ENCODE measurements around the gene EXTL2. TPM values are rescaled to one million over a fixed set of nuclear protein-coding genes. Genes with fewer than 3 reads are reported as not detected.

The EXTL2 gene
- 16.3 and 32.9 TPM in 2 replicates for total RNA-seq

GRCh38 chr1:100894603-100895539 is at the start of gene EXTL2:
Gene EXTL2 (minus strand): TSS chr1:100894842. CDS start chr1:100888757, 6,085 bp downstream.

GRCh38 chr1:100895540-100896480 is 1.2 kb upstream of the EXTL2 start, which contains the start of gene SLC30A7:
Gene SLC30A7 (plus strand): TSS chr1:100896090. CDS start chr1:100896263, 173 bp downstream.

Other genes with a start within 250 kb of the EXTL2 start
- 20.8 and 21.8 TPM in 2 replicates for gene VCAM1, start 175.1 kb downstream of the EXTL2 start, total RNA-seq
- gene SLC30A7, start 1.2 kb upstream of the EXTL2 start, total RNA-seq = 17.3 and 19.4 TPM in 2 replicates
- 27.8 and 36.6 TPM in 2 replicates for gene DPH5, start 130.9 kb upstream of the EXTL2 start, total RNA-seq